ENCODE measurements around the gene P2RY6.

DNA sequence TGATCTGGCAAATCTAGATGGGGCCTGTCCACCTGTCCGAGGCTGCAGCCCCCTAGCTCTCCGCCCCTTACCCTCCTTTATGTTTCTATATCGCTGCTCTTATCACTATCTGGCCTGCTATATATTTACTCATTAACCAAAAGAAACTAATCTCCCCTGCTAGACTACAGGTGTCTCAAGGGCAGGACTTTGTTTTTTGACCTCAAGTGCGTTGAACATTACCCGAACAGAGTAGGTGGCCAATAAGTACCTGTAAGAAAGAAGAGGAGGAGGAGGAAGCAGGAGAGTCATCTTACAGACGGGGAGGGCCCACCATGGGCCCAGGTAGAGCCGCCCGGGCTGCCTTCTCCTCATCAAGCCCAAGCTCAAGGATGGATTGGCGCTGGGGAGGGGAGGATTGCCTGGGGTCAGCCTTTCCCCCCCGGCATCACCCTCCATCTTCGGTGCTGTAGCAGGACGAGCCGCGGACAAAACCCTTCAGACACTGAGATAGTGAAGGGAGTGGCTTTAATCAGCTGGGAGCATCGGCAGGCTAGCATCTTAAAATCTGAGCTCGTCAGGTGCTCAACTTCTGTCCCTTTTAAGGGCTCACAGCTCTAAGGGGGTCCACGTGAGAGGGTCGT lies 1.2 kb upstream of the P2RY6 start:
- TF ChIP-seq, protein P1, sequence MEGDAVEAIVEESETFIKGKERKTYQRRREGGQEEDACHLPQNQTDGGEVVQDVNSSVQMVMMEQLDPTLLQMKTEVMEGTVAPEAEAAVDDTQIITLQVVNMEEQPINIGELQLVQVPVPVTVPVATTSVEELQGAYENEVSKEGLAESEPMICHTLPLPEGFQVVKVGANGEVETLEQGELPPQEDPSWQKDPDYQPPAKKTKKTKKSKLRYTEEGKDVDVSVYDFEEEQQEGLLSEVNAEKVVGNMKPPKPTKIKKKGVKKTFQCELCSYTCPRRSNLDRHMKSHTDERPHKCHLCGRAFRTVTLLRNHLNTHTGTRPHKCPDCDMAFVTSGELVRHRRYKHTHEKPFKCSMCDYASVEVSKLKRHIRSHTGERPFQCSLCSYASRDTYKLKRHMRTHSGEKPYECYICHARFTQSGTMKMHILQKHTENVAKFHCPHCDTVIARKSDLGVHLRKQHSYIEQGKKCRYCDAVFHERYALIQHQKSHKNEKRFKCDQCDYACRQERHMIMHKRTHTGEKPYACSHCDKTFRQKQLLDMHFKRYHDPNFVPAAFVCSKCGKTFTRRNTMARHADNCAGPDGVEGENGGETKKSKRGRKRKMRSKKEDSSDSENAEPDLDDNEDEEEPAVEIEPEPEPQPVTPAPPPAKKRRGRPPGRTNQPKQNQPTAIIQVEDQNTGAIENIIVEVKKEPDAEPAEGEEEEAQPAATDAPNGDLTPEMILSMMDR (conservative IDR thresholded peaks at IDR 0.05; ENCODE audit: low read depth, low read length): no peak
- no peak for TF ChIP-seq RFX5 (IDR thresholded peaks at IDR 0.05; ENCODE audit: low read depth, low read length)
- TF ChIP-seq SMC3 (IDR thresholded peaks at IDR 0.05; ENCODE audit: low read depth, low read length): no peak
- no peak for TF ChIP-seq RAD21 (IDR thresholded peaks at IDR 0.05; ENCODE audit: low read length)
- no peak for TF ChIP-seq FOS (IDR thresholded peaks at IDR 0.05; ENCODE audit: low read depth, low read length)
- no peak for TF ChIP-seq POLR2A (IDR thresholded peaks at IDR 0.05; ENCODE audit: low read depth, low read length)
- no peak for TF ChIP-seq MAFK (IDR thresholded peaks at IDR 0.05; ENCODE audit: low read depth, low read length)

Measured in IMR-90 (cell line).